Smooth muscle cell (in vitro differentiated cells): ENCODE measurements around the gene MATN1. TPM values are rescaled to one million over a fixed set of nuclear protein-coding genes. Genes with fewer than 3 reads are reported as not detected.

Experiments used
- DNase-seq: peaks from one replicate; lab custom pipeline; 2025; ENCODE audit not compliant: unreplicated experiment; lab: John Stamatoyannopoulos, UW
- H2AFZ ChIP-seq: fragments of 200-600 bp; sonication (generic); 2 replicates; pipeline ENCODE4 v1.6.0; 2016; ENCODE audit warnings: antibody characterized with exemption, low read depth, mild to moderate bottlenecking
- H3F3A ChIP-seq: fragments of 200-600 bp; sonication (generic); 2 replicates; pipeline ENCODE4 v1.6.0; 2017; ENCODE audit warnings: antibody characterized with exemption, low read depth
- H3K27ac ChIP-seq: fragments of 200-600 bp; sonication (generic); 2 replicates; pipeline ENCODE4 v1.5.1; 2016; ENCODE audit warnings: low read depth, mild to moderate bottlenecking
- H3K27me3 ChIP-seq: fragments of 200-600 bp; sonication (generic); 2 replicates; pipeline ENCODE4 v1.6.1; 2016; ENCODE audit warnings: low read depth, mild to moderate bottlenecking
- H3K36me3 ChIP-seq: fragments of 200-600 bp; sonication (generic); 2 replicates; pipeline ENCODE4 v1.5.1; 2016; ENCODE audit warnings: low read depth
- H3K4me1 ChIP-seq: fragments of 200-600 bp; sonication (generic); 2 replicates; pipeline ENCODE4 v1.5.1; 2016; ENCODE audit warnings: low read depth
- H3K4me2 ChIP-seq: fragments of 200-600 bp; sonication (generic); 2 replicates; pipeline ENCODE4 v1.6.0; 2016; ENCODE audit warnings: mild to moderate bottlenecking
- H3K4me3 ChIP-seq: fragments of 200-600 bp; sonication (generic); 2 replicates; pipeline ENCODE4 v1.5.1; 2016; ENCODE audit warnings: mild to moderate bottlenecking
- H3K79me2 ChIP-seq: fragments of 200-600 bp; sonication (generic); 2 replicates; pipeline ENCODE4 v1.6.0; 2016; ENCODE audit warnings: low read depth, mild to moderate bottlenecking
- H3K9ac ChIP-seq: fragments of 200-600 bp; sonication (generic); 2 replicates; pipeline ENCODE4 v1.6.0; 2016; ENCODE audit warnings: low read depth
- H3K9me3 ChIP-seq: fragments of 200-600 bp; sonication (generic); replicated peaks from 2 replicates; pipeline ENCODE4 v1.5.1; 2016; ENCODE audit warnings: low read depth
- H4K20me1 ChIP-seq: fragments of 200-600 bp; sonication (generic); 2 replicates; pipeline ENCODE4 v1.6.0; 2016; ENCODE audit warnings: low read depth
- WGBS: methylation state at CpG from one replicate; pipeline ENCODE4 v1.1.7; 2016; ENCODE audit warnings: low lambda C conversion rate; 5-methylcytosine and 5-hydroxymethylcytosine counted together
- polyA plus RNA-seq: library from polyadenylated mRNA; unstranded; fragments of >200 nt; fragmentation: Nextera tagmentation; extraction: Ambion mirVana; gene quantifications from 2 replicates; pipeline ENCODE4 v1.2.1, GENCODE V29; 2016
- total RNA-seq: library from RNA; depleted of rRNA; stranded (reverse); fragments of >200 nt; gene quantifications from 2 replicates; pipeline ENCODE4 v1.2.3, GENCODE V29; 2014
- TF ChIP-seq, protein P1 (sequence below): fragments of 200-600 bp; sonication (generic); IDR thresholded peaks from 2 replicates; pipeline ENCODE4 v1.5.1; 2017; ENCODE audit warnings: borderline replicate concordance, mild to moderate bottlenecking, antibody characterized with exemption; ENCODE audit not compliant: insufficient read depth, poor library complexity, severe bottlenecking

The MATN1 gene
- total and polyA plus RNA-seq, 2 experiments from 2014 or later = 0.40 to 2.0 TPM

GRCh38 chr1:30714536-30715090 lies 8.8 kb downstream of the MATN1 start:
- 99% methylated on average over 8 of the region's 8 CpGs for WGBS
- Histone ChIP-seq H3K9me3 (no peaks in the 10 kb centered on the region), H2AFZ (no peak overlapping the region), H3K27ac (no peak overlapping the region), H3K4me1 (peaks cover 5% of the 10 kb centered on the region), H3K4me3 (no peak overlapping the region), H3K36me3 (no peaks in the 10 kb centered on the region), H3K79me2 (no peaks in the 10 kb centered on the region), H3K27me3 (no peaks in the 10 kb centered on the region), H3K4me2 (no peak overlapping the region), H3F3A (no peaks in the 10 kb centered on the region), H3K9ac (no peak overlapping the region), H4K20me1 (no peaks in the 10 kb centered on the region)
- no peak for DNase-seq
- TF ChIP-seq, protein P1, sequence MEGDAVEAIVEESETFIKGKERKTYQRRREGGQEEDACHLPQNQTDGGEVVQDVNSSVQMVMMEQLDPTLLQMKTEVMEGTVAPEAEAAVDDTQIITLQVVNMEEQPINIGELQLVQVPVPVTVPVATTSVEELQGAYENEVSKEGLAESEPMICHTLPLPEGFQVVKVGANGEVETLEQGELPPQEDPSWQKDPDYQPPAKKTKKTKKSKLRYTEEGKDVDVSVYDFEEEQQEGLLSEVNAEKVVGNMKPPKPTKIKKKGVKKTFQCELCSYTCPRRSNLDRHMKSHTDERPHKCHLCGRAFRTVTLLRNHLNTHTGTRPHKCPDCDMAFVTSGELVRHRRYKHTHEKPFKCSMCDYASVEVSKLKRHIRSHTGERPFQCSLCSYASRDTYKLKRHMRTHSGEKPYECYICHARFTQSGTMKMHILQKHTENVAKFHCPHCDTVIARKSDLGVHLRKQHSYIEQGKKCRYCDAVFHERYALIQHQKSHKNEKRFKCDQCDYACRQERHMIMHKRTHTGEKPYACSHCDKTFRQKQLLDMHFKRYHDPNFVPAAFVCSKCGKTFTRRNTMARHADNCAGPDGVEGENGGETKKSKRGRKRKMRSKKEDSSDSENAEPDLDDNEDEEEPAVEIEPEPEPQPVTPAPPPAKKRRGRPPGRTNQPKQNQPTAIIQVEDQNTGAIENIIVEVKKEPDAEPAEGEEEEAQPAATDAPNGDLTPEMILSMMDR = no peak

- Histone ChIP-seq H3K27ac (no peak overlapping the region), H3K4me2 (no peak overlapping the region), H3K9me3 (no peaks in the 10 kb centered on the region), H3K4me3 (no peak overlapping the region), H3F3A (no peaks in the 10 kb centered on the region), H2AFZ (no peak overlapping the region), H4K20me1 (no peaks in the 10 kb centered on the region), H3K36me3 (no peaks in the 10 kb centered on the region), H3K4me1 (peaks cover 4% of the 10 kb centered on the region), H3K79me2 (no peaks in the 10 kb centered on the region), H3K9ac (no peak overlapping the region), H3K27me3 (no peaks in the 10 kb centered on the region)
- no peak for DNase-seq
- WGBS = 85% methylated on average over 4 of the region's 4 CpGs
- TF ChIP-seq, protein P1 = no peak
These were observed 9.4 kb downstream of the MATN1 start for GRCh38 chr1:30714025-30714424.

GRCh38 chr1:30713311-30713710 lies 10.1 kb downstream of the MATN1 start:
- Histone ChIP-seq H3K79me2 (no peaks in the 10 kb centered on the region), H2AFZ (no peak overlapping the region), H3K9ac (no peak overlapping the region), H3K4me3 (no peak overlapping the region), H3K4me1 (no peaks in the 10 kb centered on the region), H3K4me2 (no peak overlapping the region), H3K27me3 (no peaks in the 10 kb centered on the region), H3K36me3 (no peaks in the 10 kb centered on the region), H3K9me3 (no peaks in the 10 kb centered on the region), H3K27ac (no peak overlapping the region), H3F3A (no peaks in the 10 kb centered on the region), H4K20me1 (no peaks in the 10 kb centered on the region)
- 69% methylated on average over 12 of the region's 12 CpGs for WGBS
- TF ChIP-seq, protein P1 = no peak
- DNase-seq = no peak

DNA sequence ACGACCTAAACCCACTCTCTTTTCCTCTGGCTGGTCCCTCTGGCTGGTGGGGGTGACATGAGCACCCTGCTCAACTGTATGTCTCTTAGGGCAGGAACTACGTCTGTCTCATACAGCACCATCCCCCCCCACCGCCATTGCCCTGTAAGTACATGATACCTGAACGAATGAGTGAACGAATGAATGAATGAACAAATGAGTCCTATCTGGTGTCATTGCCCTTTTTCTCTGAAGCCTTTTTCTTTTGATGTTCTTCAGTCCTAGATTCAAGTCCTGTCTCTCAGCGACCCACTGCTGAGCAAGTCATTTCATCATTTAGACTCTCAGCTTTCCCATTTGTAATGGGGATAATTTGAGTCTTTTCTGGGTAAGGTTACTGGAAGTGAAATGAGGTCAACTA lies 10.8 kb downstream of the MATN1 start:
- TF ChIP-seq, protein P1 = no peak
- no peak for DNase-seq
- Histone ChIP-seq H2AFZ (no peak overlapping the region), H3F3A (no peaks in the 10 kb centered on the region), H3K4me1 (peaks cover 4% of the 10 kb centered on the region), H3K4me3 (no peak overlapping the region), H3K27ac (no peak overlapping the region), H3K9me3 (no peaks in the 10 kb centered on the region), H3K9ac (no peak overlapping the region), H3K4me2 (no peak overlapping the region), H3K79me2 (no peaks in the 10 kb centered on the region), H3K36me3 (no peaks in the 10 kb centered on the region), H4K20me1 (no peaks in the 10 kb centered on the region), H3K27me3 (no peaks in the 10 kb centered on the region)
- WGBS = 89% methylated on average over 6 of the region's 6 CpGs
